Endodermal cell (in vitro differentiated cells): ENCODE measurements around the gene DNAAF1. TPM values are rescaled to one million over a fixed set of nuclear protein-coding genes. Genes with fewer than 3 reads are reported as not detected.

Experiments used
- DNase-seq: peaks from one replicate; pipeline ENCODE4 v3.0.0-alpha.2; 2017
- H3K27ac ChIP-seq: 2 replicates; pipeline ENCODE4 v1.5.1; 2013; ENCODE audit warnings: mild to moderate bottlenecking, low read depth, low read length, moderate library complexity
- H3K27me3 ChIP-seq: 2 replicates; pipeline ENCODE4 v1.6.1; 2013; ENCODE audit warnings: mild to moderate bottlenecking, low read length, moderate library complexity; ENCODE audit not compliant: insufficient read depth, control insufficient read depth, poor library complexity, severe bottlenecking
- H3K36me3 ChIP-seq: 2 replicates; pipeline ENCODE4 v1.7.0; 2013; ENCODE audit warnings: mild to moderate bottlenecking, low read length, moderate library complexity; ENCODE audit not compliant: control insufficient read depth, insufficient read depth
- H3K4me1 ChIP-seq: one replicate; pipeline ENCODE4 v1.7.0; 2013; ENCODE audit warnings: low read length; ENCODE audit not compliant: control insufficient read depth, insufficient read depth
- H3K4me3 ChIP-seq: 2 replicates; pipeline ENCODE4 v1.5.1; 2013; ENCODE audit warnings: mild to moderate bottlenecking, low read length, moderate library complexity
- H3K9ac ChIP-seq: 2 replicates; pipeline ENCODE4 v1.6.1; 2013; ENCODE audit warnings: mild to moderate bottlenecking, low read length, moderate library complexity; ENCODE audit not compliant: poor library complexity, severe bottlenecking; ENCODE audit errors: extremely low read depth
- H3K9me3 ChIP-seq: 2 replicates; pipeline ENCODE4 v1.6.1; 2013; ENCODE audit warnings: mild to moderate bottlenecking, low read length, moderate library complexity; ENCODE audit not compliant: control insufficient read depth
- H3K27ac Mint-ChIP-seq: 2 replicates; pipeline ENCODE4 v1.8.0; 2020; ENCODE audit warnings: mixed read lengths
- H3K27me3 Mint-ChIP-seq: 2 replicates; pipeline ENCODE4 v1.8.0; 2021; ENCODE audit warnings: mild to moderate bottlenecking, mixed read lengths; ENCODE audit not compliant: insufficient read depth
- H3K36me3 Mint-ChIP-seq: 2 replicates; pipeline ENCODE4 v1.8.0; 2020; ENCODE audit warnings: low read depth, mixed read lengths
- H3K4me1 Mint-ChIP-seq: 2 replicates; pipeline ENCODE4 v1.8.0; 2020; ENCODE audit warnings: mixed read lengths
- H3K4me3 Mint-ChIP-seq: 2 replicates; pipeline ENCODE4 v1.8.0; 2020; ENCODE audit warnings: mild to moderate bottlenecking, moderate library complexity, mixed read lengths
- H3K9me3 Mint-ChIP-seq: 2 replicates; pipeline ENCODE4 v1.8.0; 2020; ENCODE audit warnings: mild to moderate bottlenecking, mixed read lengths
- WGBS, 2 experiments: methylation state at CpG; one replicate each; pipeline versions ENCODE4 v1.1.5 to v1.1.7; 2013; ENCODE audit warnings: missing lambda C conversion rate in 2 of 2, mixed read lengths in 1 of 2; ENCODE audit not compliant: insufficient coverage in 1 of 2, insufficient read length in 1 of 2; 5-methylcytosine and 5-hydroxymethylcytosine counted together
- total RNA-seq, 2 donors: library from RNA; stranded (reverse); fragmentation: NEBNext Ultra II Directional in 1 of 2; extraction: Animal tissue kit (Norgen Biotek cat#: 25700) in 1 of 2; gene quantifications; 2 replicates in 1 of 2; 3 replicates in 1 of 2; pipeline ENCODE4 v1.2.1, GENCODE V29; 2021
- TF ChIP-seq, protein P1 (sequence below): fragments of 200-600 bp; sonication (generic); conservative IDR thresholded peaks from 2 replicates; pipeline ENCODE4 v1.5.0; 2021; ENCODE audit warnings: antibody characterized with exemption, mild to moderate bottlenecking

Gene DNAAF1
- total RNA-seq, 2 donors from 2014 or later, result 0.59 to 0.66 TPM

DNA sequence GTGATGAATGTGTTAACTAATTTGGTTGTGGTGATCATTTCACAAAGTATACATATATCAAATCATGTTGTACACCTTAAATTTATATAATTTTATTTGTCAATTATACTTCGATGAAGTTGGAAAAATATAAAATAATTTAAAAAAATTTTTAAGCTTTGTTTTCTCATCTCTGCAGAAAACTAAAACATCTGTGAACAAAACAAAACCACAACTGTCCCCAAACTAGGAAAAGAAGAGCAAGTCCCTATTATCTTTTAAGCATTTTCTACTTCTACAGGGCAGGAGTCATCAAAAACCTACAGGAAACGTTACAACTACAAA lies 6.6 kb upstream of the DNAAF1 start:
- Histone ChIP-seq H3K4me1 (peaks cover 12% of the 10 kb centered on the region), H3K27me3 (no peaks in the 10 kb centered on the region), H3K4me3 (no peak overlapping the region), H3K36me3 (peaks cover 9% of the 10 kb centered on the region), H3K9ac (no peak overlapping the region), H3K9me3 (peaks cover 12% of the 10 kb centered on the region), H3K27ac (peak overlapping the region; percentile 77)
- no peaks in the 10 kb centered on the region for H3K27me3 Mint-ChIP-seq
- H3K36me3 Mint-ChIP-seq, result peaks cover 18% of the 10 kb centered on the region
- H3K9me3 Mint-ChIP-seq, result peaks cover 2% of the 10 kb centered on the region
- WGBS, 2 experiments, result 44 to 86% methylated on average over 1 of the region's 2 CpGs
- peaks cover 36% of the 10 kb centered on the region for H3K4me1 Mint-ChIP-seq
- H3K4me3 Mint-ChIP-seq, result no peak overlapping the region
- TF ChIP-seq, protein P1, sequence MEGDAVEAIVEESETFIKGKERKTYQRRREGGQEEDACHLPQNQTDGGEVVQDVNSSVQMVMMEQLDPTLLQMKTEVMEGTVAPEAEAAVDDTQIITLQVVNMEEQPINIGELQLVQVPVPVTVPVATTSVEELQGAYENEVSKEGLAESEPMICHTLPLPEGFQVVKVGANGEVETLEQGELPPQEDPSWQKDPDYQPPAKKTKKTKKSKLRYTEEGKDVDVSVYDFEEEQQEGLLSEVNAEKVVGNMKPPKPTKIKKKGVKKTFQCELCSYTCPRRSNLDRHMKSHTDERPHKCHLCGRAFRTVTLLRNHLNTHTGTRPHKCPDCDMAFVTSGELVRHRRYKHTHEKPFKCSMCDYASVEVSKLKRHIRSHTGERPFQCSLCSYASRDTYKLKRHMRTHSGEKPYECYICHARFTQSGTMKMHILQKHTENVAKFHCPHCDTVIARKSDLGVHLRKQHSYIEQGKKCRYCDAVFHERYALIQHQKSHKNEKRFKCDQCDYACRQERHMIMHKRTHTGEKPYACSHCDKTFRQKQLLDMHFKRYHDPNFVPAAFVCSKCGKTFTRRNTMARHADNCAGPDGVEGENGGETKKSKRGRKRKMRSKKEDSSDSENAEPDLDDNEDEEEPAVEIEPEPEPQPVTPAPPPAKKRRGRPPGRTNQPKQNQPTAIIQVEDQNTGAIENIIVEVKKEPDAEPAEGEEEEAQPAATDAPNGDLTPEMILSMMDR, result no peak
- H3K27ac Mint-ChIP-seq, result peak overlapping the region; percentile 29
- DNase-seq, result no peak

DNA sequence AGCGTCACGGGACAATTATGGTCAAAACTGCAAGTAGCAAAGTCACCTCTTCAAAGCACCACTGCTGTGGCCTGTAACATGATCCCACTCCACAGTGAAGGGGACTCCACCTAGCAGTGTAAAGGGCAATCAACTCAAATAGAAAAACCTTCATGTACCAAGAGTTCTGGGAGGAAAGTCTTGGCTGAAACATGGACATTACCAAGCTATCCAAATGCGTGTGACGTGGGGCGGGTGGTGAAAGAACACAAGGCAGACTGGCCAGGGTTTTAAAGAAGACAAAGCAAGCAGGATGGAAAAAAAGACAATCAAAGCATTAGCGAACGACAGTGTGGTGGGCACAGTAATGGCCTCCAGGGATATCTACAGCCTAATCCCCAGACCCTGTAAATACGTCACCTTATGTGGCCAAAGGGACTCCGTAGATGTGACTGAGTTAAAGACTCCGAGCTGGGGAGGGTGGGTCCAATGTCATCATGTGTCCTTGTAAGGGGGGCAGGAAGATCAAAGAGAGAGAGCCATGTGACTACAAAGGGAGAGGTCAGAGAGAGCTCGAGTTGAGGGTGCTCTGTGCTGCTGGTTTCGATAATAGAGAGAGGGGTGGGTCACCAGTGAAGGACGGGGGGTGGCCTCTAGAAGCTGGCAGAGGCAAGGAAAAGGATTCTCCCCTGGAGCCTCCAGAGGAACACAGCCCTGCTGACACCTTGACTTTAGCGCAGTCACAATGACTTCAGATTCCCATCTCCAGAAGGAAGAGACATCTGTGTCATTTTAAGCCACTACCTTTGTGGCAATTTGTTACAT lies 6.1 kb upstream of the DNAAF1 start:
- Histone ChIP-seq H3K36me3 (peaks cover 6% of the 10 kb centered on the region), H3K27ac (peak overlapping the region; percentile 77), H3K4me1 (peaks cover 12% of the 10 kb centered on the region), H3K27me3 (no peaks in the 10 kb centered on the region), H3K9me3 (peaks cover 12% of the 10 kb centered on the region), H3K4me3 (no peak overlapping the region), H3K9ac (no peak overlapping the region)
- Mint-ChIP-seq H3K4me1 (peaks cover 36% of the 10 kb centered on the region), H3K9me3 (peaks cover 2% of the 10 kb centered on the region), H3K4me3 (no peak overlapping the region), H3K27ac (peak overlapping the region; percentile 29), H3K27me3 (no peaks in the 10 kb centered on the region), H3K36me3 (peaks cover 15% of the 10 kb centered on the region)
- no peak for DNase-seq
- TF ChIP-seq, protein P1, result no peak
- WGBS, 2 experiments, result 65 to 75% methylated on average over 8 to 14 of the region's 14 CpGs

DNA sequence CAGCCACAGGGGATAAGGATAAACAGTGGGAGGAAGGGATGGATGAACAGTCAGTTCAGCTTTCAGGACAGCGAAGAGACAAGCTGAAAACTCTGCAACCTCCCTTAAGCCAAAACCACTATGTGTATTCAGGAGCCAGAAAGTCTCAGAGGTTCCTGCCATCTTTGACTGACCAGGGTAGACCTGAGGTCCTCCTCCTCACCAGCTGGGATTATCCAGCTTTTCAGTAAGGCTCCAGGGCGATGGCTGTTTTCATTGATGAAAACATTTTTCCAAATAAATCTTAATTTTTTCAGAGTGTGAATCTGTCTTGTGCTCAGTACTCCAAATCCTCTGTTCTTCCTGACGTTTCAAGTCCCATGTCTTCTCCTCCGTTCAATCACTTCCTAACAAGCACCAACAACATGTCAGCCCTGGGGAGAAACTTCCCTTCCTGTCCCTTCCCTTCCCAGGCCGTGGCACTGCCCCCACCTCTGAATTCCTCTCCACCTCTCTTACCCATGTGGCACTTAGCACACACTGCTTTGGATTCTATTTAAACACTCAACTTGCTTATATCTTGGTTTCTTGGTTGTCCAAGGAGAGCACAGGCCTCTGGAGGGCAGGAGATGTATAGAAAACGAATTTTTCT lies 5.4 kb upstream of the DNAAF1 start:
- no peak overlapping the region for H3K9ac ChIP-seq
- WGBS, 2 experiments, result 91 to 94% methylated on average over 4 to 6 of the region's 6 CpGs

More for the DNA sequence above, 5.4 kb upstream of the DNAAF1 start:
- Histone ChIP-seq H3K4me3 (no peak overlapping the region), H3K4me1 (peaks cover 12% of the 10 kb centered on the region), H3K36me3 (peaks cover 3% of the 10 kb centered on the region), H3K9me3 (peaks cover 12% of the 10 kb centered on the region), H3K27me3 (no peaks in the 10 kb centered on the region), H3K27ac (no peak overlapping the region)
- Mint-ChIP-seq H3K4me1 (peaks cover 36% of the 10 kb centered on the region), H3K4me3 (no peak overlapping the region), H3K27me3 (no peaks in the 10 kb centered on the region), H3K36me3 (peaks cover 13% of the 10 kb centered on the region), H3K27ac (peak overlapping the region; percentile 64), H3K9me3 (peaks cover 2% of the 10 kb centered on the region)
- no peak for DNase-seq
- TF ChIP-seq, protein P1, result no peak
